GM23338 (cell line): ENCODE measurements around the gene RRAS2. TPM values are rescaled to one million over a fixed set of nuclear protein-coding genes. Genes with fewer than 3 reads are reported as not detected.

Source experiments
- ATAC-seq: fragments of 200-7000 bp; cut with Tn5 transposase; 3 replicates; pipeline ENCODE4 v1.9.1; 2020
- DNase-seq: peaks from one replicate; pipeline ENCODE4 v3.0.0-alpha.2; 2015; ENCODE audit warnings: low spot score
- H2AFZ ChIP-seq: fragments of 200-600 bp; sonication (generic); 2 replicates; pipeline ENCODE4 v1.8.0; 2016; ENCODE audit warnings: antibody characterized with exemption, mild to moderate bottlenecking, moderate library complexity
- H3F3A ChIP-seq: fragments of 200-600 bp; sonication (generic); replicated peaks from 2 replicates; pipeline ENCODE4 v1.8.0; 2017; ENCODE audit warnings: antibody characterized with exemption, mixed run types, low read depth
- H3K27ac ChIP-seq: fragments of 200-600 bp; sonication (generic); 2 replicates; pipeline ENCODE4 v1.6.1; 2016; ENCODE audit warnings: low read depth
- H3K27me3 ChIP-seq: fragments of 200-600 bp; sonication (generic); 2 replicates; pipeline ENCODE4 v1.8.0; 2016; ENCODE audit warnings: mild to moderate bottlenecking, mixed run types, moderate library complexity; ENCODE audit not compliant: insufficient read depth
- H3K36me3 ChIP-seq: fragments of 200-600 bp; sonication (generic); 2 replicates; pipeline ENCODE4 v1.8.0; 2016; ENCODE audit warnings: mild to moderate bottlenecking; ENCODE audit not compliant: insufficient read depth
- H3K4me1 ChIP-seq: fragments of 200-600 bp; sonication (generic); 2 replicates; pipeline ENCODE4 v1.8.0; 2016; ENCODE audit warnings: mild to moderate bottlenecking, moderate library complexity; ENCODE audit not compliant: insufficient read depth
- H3K4me2 ChIP-seq: fragments of 200-600 bp; sonication (generic); 2 replicates; pipeline ENCODE4 v1.7.1; 2017; ENCODE audit warnings: mixed run types
- H3K4me3 ChIP-seq: fragments of 200-600 bp; sonication (generic); 2 replicates; pipeline ENCODE4 v1.6.1; 2016; ENCODE audit warnings: mixed run types
- H3K79me2 ChIP-seq: fragments of 200-600 bp; sonication (generic); replicated peaks from 2 replicates; pipeline ENCODE4 v1.8.0; 2017; ENCODE audit warnings: mild to moderate bottlenecking; ENCODE audit not compliant: insufficient read depth
- H3K9me2 ChIP-seq: fragments of 200-600 bp; sonication (generic); 2 replicates; pipeline ENCODE4 v1.8.0; 2017; ENCODE audit not compliant: insufficient read depth
- H4K20me1 ChIP-seq: fragments of 200-600 bp; sonication (generic); replicated peaks from 2 replicates; pipeline ENCODE4 v1.8.0; 2017; ENCODE audit warnings: mild to moderate bottlenecking; ENCODE audit not compliant: insufficient read depth
- H3K27ac Mint-ChIP-seq: 2 replicates; pipeline ENCODE4 v1.8.0; 2020; ENCODE audit warnings: inconsistent platforms, mild to moderate bottlenecking, moderate library complexity, mixed read lengths
- H3K27me3 Mint-ChIP-seq: 3 replicates; pipeline ENCODE4 v1.8.0; 2022; ENCODE audit warnings: low read depth, mild to moderate bottlenecking, moderate library complexity, mixed read lengths, inconsistent platforms; ENCODE audit not compliant: insufficient read depth, poor library complexity
- H3K36me3 Mint-ChIP-seq: 3 replicates; pipeline ENCODE4 v1.8.0; 2021; ENCODE audit warnings: low read depth, mild to moderate bottlenecking, inconsistent platforms, moderate library complexity, mixed read lengths
- H3K4me1 Mint-ChIP-seq: 3 replicates; pipeline ENCODE4 v1.8.0; 2020; ENCODE audit warnings: mild to moderate bottlenecking, inconsistent platforms, mixed read lengths
- H3K4me3 Mint-ChIP-seq: 3 replicates; pipeline ENCODE4 v1.8.0; 2021; ENCODE audit warnings: moderate library complexity, mild to moderate bottlenecking, inconsistent platforms, mixed read lengths
- H3K9me3 Mint-ChIP-seq: 3 replicates; pipeline ENCODE4 v1.8.0; 2020; ENCODE audit warnings: moderate library complexity, mild to moderate bottlenecking, inconsistent platforms, mixed read lengths
- CREB1 ChIP-seq: fragments of 250-450 bp; sonication (Bioruptor Pico); IDR thresholded peaks from 2 replicates; pipeline ENCODE4 v1.5.0; 2020; ENCODE audit warnings: low read depth, mild to moderate bottlenecking, moderate library complexity
- EZH2phosphoT487 ChIP-seq: fragments of 200-600 bp; sonication (generic); IDR thresholded peaks from one replicate; pipeline ENCODE4 v1.8.1; 2018; ENCODE audit warnings: antibody characterized with exemption; ENCODE audit not compliant: unreplicated experiment
- JUNB ChIP-seq: IDR thresholded peaks from one replicate; pipeline ENCODE4 v1.6.1; 2016; ENCODE audit warnings: antibody characterized with exemption; ENCODE audit not compliant: unreplicated experiment
- POLR2AphosphoS5 ChIP-seq: IDR thresholded peaks from 2 replicates; pipeline ENCODE4 v1.6.1; 2016; ENCODE audit warnings: antibody characterized with exemption, low read depth
- STAT1 ChIP-seq: IDR thresholded peaks from one replicate; pipeline ENCODE4 v1.6.1; 2016; ENCODE audit warnings: antibody characterized with exemption; ENCODE audit not compliant: unreplicated experiment
- ZNF114 ChIP-seq: fragments of 250-450 bp; sonication (Bioruptor Pico); IDR thresholded peaks from 2 replicates; pipeline ENCODE4 v1.5.0; 2020; ENCODE audit warnings: mild to moderate bottlenecking, moderate library complexity
- polyA plus RNA-seq: library from polyadenylated mRNA; unstranded; fragments of >200 nt; fragmentation: Nextera tagmentation; extraction: Ambion mirVana; gene quantifications from 2 replicates; pipeline ENCODE4 v1.2.1, GENCODE V29; 2016
- total RNA-seq: library from RNA; depleted of rRNA; stranded (reverse); fragments of >200 nt; shearing (Covaris generic); gene quantifications from 2 replicates; pipeline ENCODE4 v1.2.3, GENCODE V29; 2014
- TF ChIP-seq, protein P1 (sequence below), 2 experiments: fragments of 200-600 bp in 1 of 2; sonication (generic) in 1 of 2; conservative IDR thresholded peaks; 2 replicates each; pipeline versions ENCODE4 v1.5.1 to v1.6.1; 2016 to 2017; ENCODE audit warnings: antibody characterized with exemption in 2 of 2, low read depth in 2 of 2, mild to moderate bottlenecking in 2 of 2, moderate library complexity in 1 of 2
- TF ChIP-seq, protein P2 (sequence below): IDR thresholded peaks from 2 replicates; pipeline ENCODE4 v1.6.1; 2016; ENCODE audit warnings: antibody characterized with exemption
- TF ChIP-seq, protein P3 (sequence below): IDR thresholded peaks from one replicate; pipeline ENCODE4 v1.6.1; 2018; ENCODE audit warnings: antibody characterized with exemption; ENCODE audit not compliant: unreplicated experiment

The RRAS2 gene
- total and polyA plus RNA-seq, 2 experiments from 2014 or later: 196 to 293 TPM

DNA sequence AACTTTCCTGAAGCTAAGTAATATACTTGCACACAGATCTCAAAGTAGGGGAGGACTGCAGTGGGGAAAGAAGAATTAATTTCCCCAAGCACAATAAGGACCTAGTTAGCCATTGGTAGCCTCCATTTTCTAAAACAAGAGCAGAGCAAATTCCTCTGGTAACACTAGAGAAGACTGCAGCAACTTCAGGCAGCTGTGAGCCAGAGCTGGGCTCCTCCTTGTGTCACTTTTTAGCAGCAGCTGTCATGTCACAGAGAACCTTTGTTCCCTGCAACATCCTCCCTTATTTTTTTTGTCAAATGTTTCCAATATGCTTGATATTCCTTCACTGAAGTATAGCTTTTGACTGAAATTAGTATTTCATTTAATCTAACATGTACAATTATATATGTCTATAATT, 54.4 kb downstream of the RRAS2 start (continued):
- TF ChIP-seq EZH2phosphoT487 (no peak), STAT1 (no peak)

DNA sequence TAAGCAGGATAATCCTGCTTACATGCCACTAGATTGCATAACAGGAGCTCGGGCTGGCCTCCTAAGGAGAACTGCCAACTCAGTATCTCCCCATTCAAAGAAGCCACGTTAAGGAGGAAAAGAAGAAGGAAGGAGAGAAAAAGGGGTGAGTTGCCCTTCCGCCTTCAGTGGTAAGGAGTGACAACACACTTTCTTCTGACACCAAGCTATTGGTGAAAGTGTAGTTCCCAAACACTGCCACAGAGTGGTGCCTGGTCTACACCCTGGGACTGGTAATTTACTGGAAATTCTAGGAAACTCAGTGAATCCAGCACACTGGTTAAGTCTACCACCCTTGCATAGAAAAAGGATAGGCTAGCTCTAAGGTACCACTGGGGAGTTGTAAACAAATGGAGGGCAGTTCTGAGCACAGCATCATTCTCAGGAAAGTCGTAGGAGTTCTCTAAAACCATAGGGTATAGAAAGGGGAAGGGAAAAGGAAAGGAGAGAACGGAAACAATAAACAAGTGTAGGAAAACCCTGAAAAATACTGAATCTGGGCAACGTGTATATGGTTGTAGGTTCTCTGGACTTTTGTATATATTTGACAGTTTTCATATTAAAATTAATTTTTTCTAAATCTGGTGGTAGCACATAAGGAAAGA, 58.2 kb downstream of the RRAS2 start:
- TF ChIP-seq, protein P1, sequence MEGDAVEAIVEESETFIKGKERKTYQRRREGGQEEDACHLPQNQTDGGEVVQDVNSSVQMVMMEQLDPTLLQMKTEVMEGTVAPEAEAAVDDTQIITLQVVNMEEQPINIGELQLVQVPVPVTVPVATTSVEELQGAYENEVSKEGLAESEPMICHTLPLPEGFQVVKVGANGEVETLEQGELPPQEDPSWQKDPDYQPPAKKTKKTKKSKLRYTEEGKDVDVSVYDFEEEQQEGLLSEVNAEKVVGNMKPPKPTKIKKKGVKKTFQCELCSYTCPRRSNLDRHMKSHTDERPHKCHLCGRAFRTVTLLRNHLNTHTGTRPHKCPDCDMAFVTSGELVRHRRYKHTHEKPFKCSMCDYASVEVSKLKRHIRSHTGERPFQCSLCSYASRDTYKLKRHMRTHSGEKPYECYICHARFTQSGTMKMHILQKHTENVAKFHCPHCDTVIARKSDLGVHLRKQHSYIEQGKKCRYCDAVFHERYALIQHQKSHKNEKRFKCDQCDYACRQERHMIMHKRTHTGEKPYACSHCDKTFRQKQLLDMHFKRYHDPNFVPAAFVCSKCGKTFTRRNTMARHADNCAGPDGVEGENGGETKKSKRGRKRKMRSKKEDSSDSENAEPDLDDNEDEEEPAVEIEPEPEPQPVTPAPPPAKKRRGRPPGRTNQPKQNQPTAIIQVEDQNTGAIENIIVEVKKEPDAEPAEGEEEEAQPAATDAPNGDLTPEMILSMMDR (conservative IDR thresholded peaks at IDR 0.05; ENCODE audit: low read depth in 2 of 2): peak; percentile 77 to 90
- no peak for TF ChIP-seq CREB1 (CRISPR knock-in tag)
- Mint-ChIP-seq H3K36me3 (peaks cover 2% of the 10 kb centered on the region; the same call in 2 of the 3 replicates), H3K27me3 (peaks cover 2% of the 10 kb centered on the region), H3K27ac (no peak overlapping the region), H3K4me3 (no peak overlapping the region), H3K4me1 (peaks cover 54% of the 10 kb centered on the region), H3K9me3 (no peaks in the 10 kb centered on the region)
- Histone ChIP-seq H3K4me2 (no peak overlapping the region; the same call in 1 of the 2 replicates), H2AFZ (no peak overlapping the region), H4K20me1 (peaks cover 49% of the 10 kb centered on the region), H3K36me3 (no peaks in the 10 kb centered on the region), H3K4me3 (no peak overlapping the region), H3K9me2 (no peaks in the 10 kb centered on the region), H3K4me1 (peaks cover 72% of the 10 kb centered on the region), H3K79me2 (peaks cover 97% of the 10 kb centered on the region), H3K27me3 (no peaks in the 10 kb centered on the region), H3F3A (no peaks in the 10 kb centered on the region), H3K27ac (no peak overlapping the region)
- DNase-seq: peak; percentile 88
- ATAC-seq: peak; percentile 93

DNA sequence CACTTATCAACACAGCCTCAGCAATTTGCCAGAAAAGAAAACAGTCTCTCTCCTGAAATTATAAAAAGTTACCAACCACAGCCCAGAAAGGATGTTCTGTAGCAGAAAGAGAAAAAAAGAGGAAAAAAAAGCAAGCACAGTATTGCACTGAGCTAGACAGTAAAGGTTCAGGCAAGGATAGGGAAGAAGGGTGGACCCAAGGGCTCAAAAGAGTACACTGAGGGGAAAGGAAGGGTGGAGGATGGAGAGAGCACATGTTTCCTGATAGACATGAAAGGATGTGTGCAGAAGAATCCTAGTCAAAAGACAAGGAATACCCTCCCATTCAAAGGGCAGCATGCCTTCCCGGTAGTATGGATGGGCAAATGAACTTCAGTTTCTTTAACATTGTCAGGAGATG, 59.1 kb downstream of the RRAS2 start:
- ATAC-seq (no peak), DNase-seq (no peak)
- peaks cover 47% of the 10 kb centered on the region for H3K4me1 Mint-ChIP-seq
- Histone ChIP-seq H3K4me3 (no peak overlapping the region), H3K4me1 (peaks cover 65% of the 10 kb centered on the region), H3K27me3 (no peaks in the 10 kb centered on the region), H3K4me2 (no peak overlapping the region; the same call in 1 of the 2 replicates), H3F3A (no peaks in the 10 kb centered on the region), H4K20me1 (peaks cover 45% of the 10 kb centered on the region), H2AFZ (no peak overlapping the region), H3K27ac (peak overlapping the region; percentile 17; the same call in 1 of the 2 replicates), H3K9me2 (no peaks in the 10 kb centered on the region), H3K79me2 (peaks cover 97% of the 10 kb centered on the region), H3K36me3 (no peaks in the 10 kb centered on the region; the same call in 1 of the 2 replicates)
- TF ChIP-seq, protein P2, sequence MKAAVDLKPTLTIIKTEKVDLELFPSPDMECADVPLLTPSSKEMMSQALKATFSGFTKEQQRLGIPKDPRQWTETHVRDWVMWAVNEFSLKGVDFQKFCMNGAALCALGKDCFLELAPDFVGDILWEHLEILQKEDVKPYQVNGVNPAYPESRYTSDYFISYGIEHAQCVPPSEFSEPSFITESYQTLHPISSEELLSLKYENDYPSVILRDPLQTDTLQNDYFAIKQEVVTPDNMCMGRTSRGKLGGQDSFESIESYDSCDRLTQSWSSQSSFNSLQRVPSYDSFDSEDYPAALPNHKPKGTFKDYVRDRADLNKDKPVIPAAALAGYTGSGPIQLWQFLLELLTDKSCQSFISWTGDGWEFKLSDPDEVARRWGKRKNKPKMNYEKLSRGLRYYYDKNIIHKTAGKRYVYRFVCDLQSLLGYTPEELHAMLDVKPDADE: no peak
- TF ChIP-seq EZH2phosphoT487: no peak
- TF ChIP-seq ZNF114: no peak
- TF ChIP-seq, protein P3, sequence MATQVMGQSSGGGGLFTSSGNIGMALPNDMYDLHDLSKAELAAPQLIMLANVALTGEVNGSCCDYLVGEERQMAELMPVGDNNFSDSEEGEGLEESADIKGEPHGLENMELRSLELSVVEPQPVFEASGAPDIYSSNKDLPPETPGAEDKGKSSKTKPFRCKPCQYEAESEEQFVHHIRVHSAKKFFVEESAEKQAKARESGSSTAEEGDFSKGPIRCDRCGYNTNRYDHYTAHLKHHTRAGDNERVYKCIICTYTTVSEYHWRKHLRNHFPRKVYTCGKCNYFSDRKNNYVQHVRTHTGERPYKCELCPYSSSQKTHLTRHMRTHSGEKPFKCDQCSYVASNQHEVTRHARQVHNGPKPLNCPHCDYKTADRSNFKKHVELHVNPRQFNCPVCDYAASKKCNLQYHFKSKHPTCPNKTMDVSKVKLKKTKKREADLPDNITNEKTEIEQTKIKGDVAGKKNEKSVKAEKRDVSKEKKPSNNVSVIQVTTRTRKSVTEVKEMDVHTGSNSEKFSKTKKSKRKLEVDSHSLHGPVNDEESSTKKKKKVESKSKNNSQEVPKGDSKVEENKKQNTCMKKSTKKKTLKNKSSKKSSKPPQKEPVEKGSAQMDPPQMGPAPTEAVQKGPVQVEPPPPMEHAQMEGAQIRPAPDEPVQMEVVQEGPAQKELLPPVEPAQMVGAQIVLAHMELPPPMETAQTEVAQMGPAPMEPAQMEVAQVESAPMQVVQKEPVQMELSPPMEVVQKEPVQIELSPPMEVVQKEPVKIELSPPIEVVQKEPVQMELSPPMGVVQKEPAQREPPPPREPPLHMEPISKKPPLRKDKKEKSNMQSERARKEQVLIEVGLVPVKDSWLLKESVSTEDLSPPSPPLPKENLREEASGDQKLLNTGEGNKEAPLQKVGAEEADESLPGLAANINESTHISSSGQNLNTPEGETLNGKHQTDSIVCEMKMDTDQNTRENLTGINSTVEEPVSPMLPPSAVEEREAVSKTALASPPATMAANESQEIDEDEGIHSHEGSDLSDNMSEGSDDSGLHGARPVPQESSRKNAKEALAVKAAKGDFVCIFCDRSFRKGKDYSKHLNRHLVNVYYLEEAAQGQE: no peak
- TF ChIP-seq POLR2AphosphoS5: no peak
- TF ChIP-seq JUNB: no peak
- no peak overlapping the region for H3K4me3 Mint-ChIP-seq
- H3K27ac Mint-ChIP-seq: no peak overlapping the region
- peaks cover 2% of the 10 kb centered on the region for H3K27me3 Mint-ChIP-seq
- H3K36me3 Mint-ChIP-seq: peaks cover 9% of the 10 kb centered on the region; the same call in 2 of the 3 replicates
- no peaks in the 10 kb centered on the region for H3K9me3 Mint-ChIP-seq
